HTR-8/SVneo (cell line): ENCODE measurements around the gene TNS3.
"Not testable (repeated sequence)": the region's sequence is repeated elsewhere in the genome, so short reads cannot be mapped to it uniquely, and the experiment has no call there.

Source experiments
- DNase-seq: peaks from one replicate; pipeline ENCODE4 v3.0.0; 2011; ENCODE audit warnings: low spot score, mixed read lengths; ENCODE audit not compliant: insufficient read length
- FAIRE-seq: peaks from 2 replicates; lab custom pipeline; 2011; peaks lifted over from hg19 to GRCh38; lab: Jason Lieb, UNC

Gene TNS3

GRCh38 chr7:47262160-47262559 is 319.8 kb downstream of the TNS3 start:
- FAIRE-seq, DNase-seq: not testable (repeated sequence)

DNA sequence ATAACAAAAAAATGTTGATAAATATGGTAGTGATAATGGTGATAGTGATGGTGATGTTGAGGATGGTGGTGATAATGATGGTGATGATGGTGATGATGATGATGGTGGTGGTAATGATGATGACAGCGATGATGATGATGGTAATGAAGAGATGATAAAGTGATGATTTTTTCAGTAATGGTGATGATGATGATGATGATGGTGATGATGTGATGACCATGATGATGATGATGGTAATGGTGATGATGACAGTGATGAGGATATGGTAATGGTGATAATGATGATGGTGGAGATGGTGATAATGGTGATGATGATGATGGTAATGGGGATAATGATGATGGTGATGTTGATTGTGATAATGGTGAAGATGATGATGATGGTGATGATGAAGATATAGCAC is 321.6 kb downstream of the TNS3 start:
- FAIRE-seq (peak; percentile 91), DNase-seq (no peak)

DNA sequence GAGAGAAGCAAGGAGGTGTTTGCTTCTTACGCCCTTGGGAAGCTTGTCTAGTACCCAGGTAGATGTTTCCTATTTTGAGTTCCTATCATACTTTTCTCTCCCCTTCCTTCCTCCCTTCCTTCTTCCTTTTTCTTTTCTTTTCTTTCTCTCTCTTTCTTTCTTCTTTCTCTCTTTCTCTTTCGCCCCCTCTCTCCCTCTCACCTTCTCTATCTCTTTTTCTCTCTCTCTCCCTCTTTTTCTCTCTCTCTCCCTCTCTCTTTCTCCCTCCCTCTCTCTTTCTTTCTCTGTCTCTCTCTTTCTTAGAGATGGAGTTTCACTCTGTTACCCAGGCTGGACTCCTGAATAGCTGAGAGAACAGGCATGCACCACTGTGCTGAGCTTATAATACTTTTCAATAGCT is 322.2 kb downstream of the TNS3 start:
- FAIRE-seq (no peak), DNase-seq (no peak)

DNA sequence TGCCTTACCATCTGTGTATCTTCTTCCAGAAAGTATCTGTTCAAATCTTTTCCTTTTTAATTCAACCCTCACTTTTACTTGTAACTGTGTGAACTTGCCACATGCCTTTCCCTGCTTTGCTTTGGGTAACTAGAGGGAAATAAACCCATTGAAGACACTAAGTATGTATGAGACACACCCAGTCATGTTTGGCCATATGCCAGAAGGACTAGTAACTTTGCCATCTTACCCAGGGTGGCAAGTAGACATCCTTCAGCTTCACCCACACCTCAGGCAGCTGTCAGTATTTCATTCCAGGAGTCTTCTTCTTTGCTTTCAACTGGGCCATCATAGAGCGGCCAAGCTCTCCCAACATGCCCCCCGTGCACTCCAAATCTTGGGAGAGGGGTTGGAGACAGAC is 323.1 kb downstream of the TNS3 start:
- FAIRE-seq (no peak), DNase-seq (no peak)

DNA sequence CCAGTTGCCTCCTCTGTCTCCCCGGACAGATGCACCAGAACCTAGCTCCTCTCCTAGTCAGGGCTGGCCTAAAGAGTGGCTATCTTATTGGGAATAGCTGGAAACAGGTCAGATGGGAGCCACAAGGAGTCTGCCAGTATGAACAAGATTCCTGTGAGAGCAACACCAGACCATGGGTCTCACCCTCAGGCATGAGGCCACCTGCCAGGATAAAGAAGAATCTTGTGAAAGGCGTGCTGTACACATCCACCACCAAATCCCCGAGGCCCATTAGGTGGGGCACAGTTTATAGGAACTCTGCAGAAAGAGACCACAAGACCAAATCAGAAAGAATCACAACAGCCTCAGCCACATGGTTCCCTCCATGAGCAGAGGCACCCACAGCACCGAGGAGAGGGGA is 325.9 kb downstream of the TNS3 start:
- DNase-seq: no peak
- FAIRE-seq: no peak

DNA sequence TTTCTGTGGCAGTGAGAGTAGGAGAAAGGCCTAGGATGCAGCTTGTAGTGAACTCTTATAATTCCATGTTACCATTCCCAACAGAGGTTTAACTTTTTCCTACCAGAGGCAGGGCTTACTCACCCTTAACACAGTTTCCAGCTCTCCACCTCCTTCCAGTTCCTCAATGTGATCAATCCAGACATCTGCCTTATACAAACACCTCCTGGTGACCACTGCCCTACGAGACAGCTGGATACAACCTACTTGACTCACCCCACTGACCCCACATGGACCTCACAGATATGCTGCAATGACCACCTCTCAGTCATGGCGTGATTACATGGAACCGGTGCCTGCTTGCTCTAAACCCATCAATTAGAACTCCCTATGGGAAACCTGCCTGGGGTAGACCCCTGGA is 326.5 kb downstream of the TNS3 start:
- FAIRE-seq: no peak

GRCh38 chr7:47255007-47255406 is 326.9 kb downstream of the TNS3 start:
- FAIRE-seq: no peak
- DNase-seq: no peak

More for the DNA sequence above, 326.5 kb downstream of the TNS3 start:
- no peak for DNase-seq

DNA sequence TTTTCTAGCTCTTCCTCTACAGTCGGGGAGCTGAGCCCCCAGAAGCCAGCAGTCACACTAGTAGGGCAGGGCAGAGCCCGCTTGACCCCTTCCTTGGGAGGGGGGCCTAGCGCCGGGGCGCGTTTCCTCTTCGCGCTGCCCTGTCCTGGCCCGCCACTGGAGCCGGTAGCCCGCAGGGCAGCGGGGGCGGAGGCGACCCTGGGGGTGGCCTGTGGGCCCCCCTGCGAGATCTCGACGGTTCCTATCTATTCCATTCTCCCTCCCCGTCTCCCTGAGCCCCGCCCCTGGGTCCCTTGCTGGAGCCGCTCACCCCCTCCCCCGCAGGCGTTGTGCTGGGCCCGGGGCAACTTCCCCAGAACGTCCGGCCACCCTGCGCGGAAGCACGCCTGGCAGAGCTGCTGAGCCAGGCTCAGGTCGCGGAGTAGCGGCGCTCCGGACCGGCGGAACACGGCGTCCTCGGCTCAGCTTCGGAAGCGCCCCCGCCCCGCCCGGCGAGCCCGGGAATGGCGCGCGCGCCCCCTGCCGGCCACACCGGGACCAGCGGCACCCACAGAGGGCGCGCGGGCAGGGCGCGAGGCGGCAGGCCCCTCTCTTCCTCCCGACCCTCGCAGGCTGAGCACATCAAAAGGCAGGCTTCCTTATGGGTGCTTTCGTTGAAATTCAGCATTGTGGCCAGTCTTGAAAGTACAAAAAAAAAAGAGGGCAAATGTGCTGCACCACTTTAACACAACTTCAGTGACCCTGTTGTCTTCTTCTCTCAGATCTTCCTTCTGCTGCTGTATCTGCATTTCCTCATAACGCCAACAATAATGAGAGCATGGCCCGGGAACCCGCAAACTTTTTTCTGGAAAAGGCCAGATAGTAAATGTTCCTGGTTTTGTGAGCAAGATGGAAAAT is 327.6 kb downstream of the TNS3 start:
- DNase-seq (peak; percentile 75), FAIRE-seq (peak; percentile 86)

DNA sequence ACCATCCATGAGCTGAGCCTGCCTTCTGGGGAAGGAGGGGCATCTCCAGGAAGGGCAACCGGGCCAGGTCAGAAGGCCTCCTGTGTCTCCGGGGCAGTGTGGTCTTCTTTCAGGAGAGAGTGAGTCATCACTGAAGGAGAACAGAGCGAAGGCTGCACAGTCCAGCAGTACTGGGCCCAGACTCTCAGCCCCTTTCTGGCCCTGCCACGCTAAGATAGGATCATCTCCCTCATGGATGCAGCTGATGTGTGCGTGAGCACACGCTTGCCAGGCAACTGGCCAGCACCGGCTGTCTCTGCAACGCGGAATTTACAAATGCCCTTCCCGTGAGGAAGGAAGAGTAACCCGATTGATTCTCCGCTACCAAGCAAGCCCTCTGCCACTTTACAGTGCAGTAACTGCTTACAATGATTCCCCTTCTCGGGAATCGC is 328.2 kb downstream of the TNS3 start:
- FAIRE-seq (peak; percentile 88), DNase-seq (peak; percentile 85)

- FAIRE-seq: no peak
- no peak for DNase-seq
These were observed 329.2 kb downstream of the TNS3 start for GRCh38 chr7:47252675-47253074.

- FAIRE-seq (no peak), DNase-seq (no peak)
These were observed 332.6 kb downstream of the TNS3 start for GRCh38 chr7:47249361-47249760.

DNA sequence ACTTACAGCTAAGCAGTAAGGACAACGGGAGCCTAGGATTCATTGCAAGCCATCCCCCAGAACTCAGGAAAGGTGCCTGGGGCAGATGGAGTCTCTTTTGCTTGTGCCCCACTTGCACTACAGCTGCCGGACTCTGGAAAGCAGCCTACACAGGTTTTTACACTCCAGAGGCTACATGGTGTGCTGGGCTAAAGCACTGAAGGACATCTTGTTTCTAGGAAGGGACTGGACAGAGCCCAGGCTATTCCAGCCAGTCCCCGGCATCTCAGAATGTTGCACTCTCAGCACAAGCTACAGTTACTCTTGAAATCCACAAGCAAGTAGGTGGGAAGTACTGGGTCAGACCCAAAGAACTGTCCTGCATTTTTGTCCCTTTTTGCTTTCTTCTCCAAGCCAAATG is 333.1 kb downstream of the TNS3 start:
- DNase-seq (no peak), FAIRE-seq (no peak)

DNA sequence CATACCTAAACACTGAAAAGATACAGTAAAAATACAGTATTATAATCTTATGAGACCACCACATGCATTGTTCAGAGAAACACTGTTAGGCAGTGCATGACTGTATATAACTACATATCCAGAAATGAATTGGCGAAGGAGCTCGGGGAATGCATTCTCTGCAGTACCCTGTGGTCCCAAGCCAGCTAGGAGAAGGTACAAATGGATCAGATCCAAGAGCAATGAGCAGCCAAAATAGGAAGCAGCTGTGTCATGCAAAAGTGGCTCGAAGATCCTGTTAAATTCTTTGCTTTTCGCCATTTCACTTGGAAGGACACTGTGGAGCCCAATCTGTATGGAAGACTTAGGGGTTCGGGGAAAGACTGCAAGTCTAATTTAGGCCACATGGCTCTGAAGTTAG is 334.8 kb downstream of the TNS3 start:
- no peak for FAIRE-seq
- DNase-seq: no peak

- FAIRE-seq: no peak
These were observed 337.2 kb downstream of the TNS3 start for GRCh38 chr7:47244692-47245091.

GRCh38 chr7:47241112-47242065 is 340.5 kb downstream of the TNS3 start:
- FAIRE-seq: no peak
- no peak for DNase-seq

More at GRCh38 chr7:47244692-47245091, 337.2 kb downstream of the TNS3 start:
- DNase-seq: no peak

- FAIRE-seq: no peak
- DNase-seq: no peak
These were observed 341.9 kb downstream of the TNS3 start for GRCh38 chr7:47239931-47240421.

GRCh38 chr7:47239034-47239433 is 342.9 kb downstream of the TNS3 start:
- no peak for FAIRE-seq
- DNase-seq: no peak

DNA sequence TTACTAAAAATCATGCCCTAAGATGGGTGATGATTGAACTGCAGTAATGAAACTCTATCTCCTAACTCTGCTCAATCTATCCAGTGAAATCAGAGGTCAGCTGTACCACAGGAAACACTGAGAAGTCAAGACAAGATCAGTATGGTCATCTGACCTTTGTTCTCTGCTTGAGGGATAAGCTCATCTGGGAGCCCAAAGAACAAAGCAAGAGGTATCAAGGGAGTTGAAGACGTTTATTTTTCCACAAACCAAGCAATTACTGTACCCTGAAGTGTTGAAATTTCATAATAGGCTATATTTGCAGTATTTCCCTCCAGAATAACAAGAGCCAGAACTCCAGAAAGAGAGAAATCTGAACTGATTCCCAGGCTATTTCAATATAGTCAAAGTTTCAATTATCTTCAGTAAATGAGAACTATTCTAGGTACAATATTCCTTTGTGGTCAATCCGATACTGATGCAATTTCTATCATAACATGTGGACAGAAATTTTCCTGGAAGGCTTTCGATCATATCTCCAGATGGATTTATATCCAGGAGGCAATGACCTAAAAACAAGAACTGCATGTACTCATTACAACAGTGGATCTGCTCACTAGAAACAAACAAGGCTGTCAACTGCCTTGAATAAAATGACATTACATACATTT is 345.3 kb downstream of the TNS3 start:
- FAIRE-seq (no peak), DNase-seq (no peak)

DNA sequence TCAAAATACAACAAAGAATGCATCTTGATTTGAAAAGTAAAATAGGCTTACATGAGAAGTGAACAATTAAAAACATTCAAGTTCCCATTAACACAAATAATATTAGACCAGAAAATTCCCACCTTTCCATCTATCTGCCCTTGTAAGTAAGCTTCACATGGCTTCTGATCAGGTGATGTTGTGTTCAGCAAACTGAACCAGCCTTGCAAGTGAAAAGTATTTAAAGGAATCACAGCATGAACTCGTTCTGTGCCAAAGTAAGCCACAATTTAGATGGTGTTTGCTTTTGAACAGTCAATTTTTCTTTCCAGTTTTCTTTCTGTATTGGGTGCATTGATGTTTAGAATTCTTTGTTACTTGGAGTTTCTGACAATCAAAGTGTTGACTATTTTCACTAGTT is 347.9 kb downstream of the TNS3 start:
- FAIRE-seq: no peak
- DNase-seq: no peak

- FAIRE-seq (no peak), DNase-seq (no peak)
These were observed 349.0 kb downstream of the TNS3 start for GRCh38 chr7:47232751-47233412.
